ENCODE results near the gene TMEM225B.
"Not testable (repeated sequence)": the region's sequence is repeated elsewhere in the genome, so short reads cannot be mapped to it uniquely, and the experiment has no call there.

The TMEM225B gene

DNA sequence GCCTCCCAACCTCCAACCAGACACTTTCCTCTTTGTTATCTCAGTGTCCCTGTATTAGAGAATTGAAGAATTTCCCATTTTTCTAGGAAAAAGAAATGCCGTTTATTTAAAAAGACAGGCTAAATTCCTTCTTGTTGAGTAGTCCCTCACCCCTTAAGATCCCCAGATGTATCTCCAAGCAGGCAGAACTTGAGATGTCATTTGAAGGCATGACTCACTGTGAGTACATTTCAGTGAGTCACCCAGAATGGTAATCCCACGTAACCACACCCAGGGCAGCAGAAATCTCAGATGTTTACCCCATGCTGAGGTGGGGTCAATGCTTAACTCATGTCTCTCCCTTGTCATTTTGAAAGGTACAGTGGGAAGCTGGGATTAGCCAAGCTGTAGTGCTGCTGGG lies 35.2 kb upstream of the TMEM225B start:
- Mint-ChIP-seq H3K36me3 (peaks cover 27% of the 10 kb centered on the region), H3K27me3 (no peaks in the 10 kb centered on the region), H3K9me3 (no peaks in the 10 kb centered on the region), H3K4me1 (peaks cover 53% of the 10 kb centered on the region), H3K27ac (peak overlapping the region; percentile 98), H3K4me3 (peak overlapping the region; percentile 81)

- peaks cover 50% of the 10 kb centered on the region for H3K4me1 Mint-ChIP-seq
- H3K36me3 Mint-ChIP-seq: peaks cover 25% of the 10 kb centered on the region
- no peaks in the 10 kb centered on the region for H3K9me3 Mint-ChIP-seq
- H3K27ac Mint-ChIP-seq: peak overlapping the region; percentile 70
- H3K4me3 Mint-ChIP-seq: peak overlapping the region; percentile 42
- H3K27me3 Mint-ChIP-seq: no peaks in the 10 kb centered on the region
These were observed 34.4 kb upstream of the TMEM225B start for GRCh38 chr7:99563650-99564049.

GRCh38 chr7:99568770-99569169 lies 29.3 kb upstream of the TMEM225B start:
- not testable (repeated sequence) for H3K27ac Mint-ChIP-seq, H3K4me3 Mint-ChIP-seq, H3K27me3 Mint-ChIP-seq, H3K9me3 Mint-ChIP-seq
- H3K36me3 Mint-ChIP-seq: peaks cover 26% of the 10 kb centered on the region
- peaks cover 15% of the 10 kb centered on the region for H3K4me1 Mint-ChIP-seq

GRCh38 chr7:99571768-99572167 lies 26.3 kb upstream of the TMEM225B start:
- Mint-ChIP-seq H3K36me3 (peaks cover 21% of the 10 kb centered on the region), H3K27me3 (no peaks in the 10 kb centered on the region), H3K9me3 (no peaks in the 10 kb centered on the region), H3K4me1 (no peaks in the 10 kb centered on the region), H3K4me3 (no peak overlapping the region), H3K27ac (no peak overlapping the region)

DNA sequence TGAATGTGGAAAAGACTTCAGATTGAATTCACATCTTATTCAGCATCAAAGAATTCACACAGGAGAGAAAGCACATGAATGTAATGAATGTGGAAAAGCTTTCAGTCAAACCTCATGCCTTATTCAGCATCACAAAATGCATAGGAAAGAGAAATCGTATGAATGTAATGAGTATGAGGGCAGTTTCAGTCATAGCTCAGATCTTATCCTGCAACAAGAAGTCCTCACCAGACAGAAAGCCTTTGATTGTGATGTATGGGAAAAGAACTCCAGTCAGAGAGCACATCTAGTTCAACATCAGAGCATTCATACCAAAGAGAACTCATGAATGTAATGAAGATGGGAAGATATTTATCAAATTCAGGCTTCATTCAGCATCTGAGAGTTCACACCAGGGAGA lies 24.8 kb upstream of the TMEM225B start:
- H3K27me3 Mint-ChIP-seq: no peaks in the 10 kb centered on the region
- H3K27ac Mint-ChIP-seq: no peak overlapping the region

GRCh38 chr7:99576251-99576650 lies 21.8 kb upstream of the TMEM225B start:
- Mint-ChIP-seq H3K9me3 (no peaks in the 10 kb centered on the region), H3K4me1 (peaks cover 15% of the 10 kb centered on the region), H3K27me3 (no peaks in the 10 kb centered on the region), H3K36me3 (peaks cover 19% of the 10 kb centered on the region), H3K27ac (peak overlapping the region; percentile 12), H3K4me3 (no peak overlapping the region)

More for the DNA sequence above, 24.8 kb upstream of the TMEM225B start:
- Mint-ChIP-seq H3K36me3 (peaks cover 21% of the 10 kb centered on the region), H3K9me3 (no peaks in the 10 kb centered on the region), H3K4me3 (no peak overlapping the region), H3K4me1 (no peaks in the 10 kb centered on the region)

- no peaks in the 10 kb centered on the region for H3K9me3 Mint-ChIP-seq
- peak overlapping the region; percentile 41 for H3K27ac Mint-ChIP-seq
- no peaks in the 10 kb centered on the region for H3K27me3 Mint-ChIP-seq
- H3K4me1 Mint-ChIP-seq: peaks cover 16% of the 10 kb centered on the region
- peak overlapping the region; percentile 94 for H3K4me3 Mint-ChIP-seq
- no peaks in the 10 kb centered on the region for H3K36me3 Mint-ChIP-seq
These were observed 18.6 kb upstream of the TMEM225B start for GRCh38 chr7:99579281-99579955.

DNA sequence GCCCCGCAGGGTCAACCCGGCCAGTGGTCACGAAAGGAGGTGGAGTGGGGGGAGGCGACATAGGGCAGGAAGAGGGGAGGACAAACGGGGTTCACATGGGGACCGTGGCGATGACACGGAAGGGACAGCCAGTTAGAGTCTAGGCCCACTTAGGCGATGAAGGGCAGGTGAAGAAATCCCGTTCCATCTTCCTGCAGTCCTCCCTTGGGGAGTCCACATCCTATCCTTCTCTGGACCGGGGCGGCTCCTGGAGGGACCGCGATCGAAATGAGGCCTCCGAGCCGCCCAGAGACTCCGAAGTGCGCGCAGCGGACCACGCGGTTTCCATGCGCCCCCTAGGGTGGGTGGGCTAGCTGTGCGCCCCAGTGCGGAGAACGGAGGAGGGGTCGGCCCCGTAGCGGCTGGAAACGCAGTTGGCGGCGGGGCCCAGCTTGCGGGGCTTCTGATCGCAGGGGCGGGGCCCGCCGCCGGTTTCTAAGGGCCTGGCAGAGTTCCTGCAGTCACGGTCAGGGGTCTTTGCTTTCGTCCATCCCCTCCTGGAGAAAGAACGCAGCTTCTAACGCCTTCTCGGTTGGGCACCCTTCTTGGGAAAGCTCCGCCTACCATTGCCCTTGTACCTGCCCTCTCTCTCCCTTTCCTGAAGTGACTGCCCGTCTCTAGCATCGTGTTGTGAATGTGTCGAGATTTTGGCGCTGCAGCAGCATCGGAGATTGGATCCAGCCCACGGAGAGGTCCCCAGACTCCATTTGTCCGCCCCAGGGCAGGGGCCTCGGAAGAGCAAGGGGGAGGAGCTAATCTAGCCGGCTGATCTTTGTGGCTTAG lies 17.9 kb upstream of the TMEM225B start:
- H3K4me1 Mint-ChIP-seq: peaks cover 16% of the 10 kb centered on the region
- peak overlapping the region; percentile 85 for H3K27ac Mint-ChIP-seq
- no peaks in the 10 kb centered on the region for H3K9me3 Mint-ChIP-seq
- no peaks in the 10 kb centered on the region for H3K27me3 Mint-ChIP-seq
- H3K36me3 Mint-ChIP-seq: no peaks in the 10 kb centered on the region
- H3K4me3 Mint-ChIP-seq: peak overlapping the region; percentile 94

DNA sequence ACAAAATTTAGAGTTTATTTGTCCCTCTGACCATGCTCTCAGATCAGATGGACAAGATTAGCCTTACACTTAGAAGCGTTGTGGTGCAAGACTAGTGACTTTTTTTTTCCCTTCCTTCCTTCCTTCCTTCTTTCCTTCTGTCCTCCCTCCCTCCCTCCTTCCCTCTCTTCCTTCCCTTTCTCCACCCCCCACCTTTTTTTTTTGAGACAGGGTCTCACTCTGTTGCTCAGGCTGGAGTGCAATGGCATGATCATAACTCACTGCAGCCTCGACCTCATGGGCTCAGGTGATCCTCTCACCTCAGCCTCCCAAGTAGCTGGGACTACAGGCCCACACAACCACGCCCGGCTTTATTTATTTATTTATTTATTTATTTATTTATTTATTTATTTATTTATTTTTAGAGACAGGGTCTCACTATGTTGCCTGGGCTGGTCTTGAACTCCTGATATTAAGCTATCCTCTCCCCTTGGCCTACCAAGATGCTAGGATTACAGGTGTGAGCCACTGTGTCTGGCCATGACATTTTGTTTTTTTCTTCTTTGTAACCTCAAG lies 17.2 kb upstream of the TMEM225B start:
- not testable (repeated sequence) for H3K27me3 Mint-ChIP-seq, H3K36me3 Mint-ChIP-seq, H3K9me3 Mint-ChIP-seq
- Mint-ChIP-seq H3K27ac (peak overlapping the region; percentile 85), H3K4me3 (peak overlapping the region; percentile 94), H3K4me1 (peaks cover 16% of the 10 kb centered on the region)

- no peak overlapping the region for H3K27ac Mint-ChIP-seq
- H3K4me3 Mint-ChIP-seq: no peak overlapping the region
- no peaks in the 10 kb centered on the region for H3K4me1 Mint-ChIP-seq
- H3K27me3 Mint-ChIP-seq: no peaks in the 10 kb centered on the region
- H3K36me3 Mint-ChIP-seq: no peaks in the 10 kb centered on the region
- no peaks in the 10 kb centered on the region for H3K9me3 Mint-ChIP-seq
These were observed 9.2 kb upstream of the TMEM225B start for GRCh38 chr7:99588868-99589267.

- no peaks in the 10 kb centered on the region for H3K27me3 Mint-ChIP-seq
- H3K27ac Mint-ChIP-seq: no peak overlapping the region
- H3K9me3 Mint-ChIP-seq: no peaks in the 10 kb centered on the region
- no peaks in the 10 kb centered on the region for H3K36me3 Mint-ChIP-seq
- H3K4me3 Mint-ChIP-seq: no peak overlapping the region
- no peaks in the 10 kb centered on the region for H3K4me1 Mint-ChIP-seq
These were observed 2.9 kb upstream of the TMEM225B start for GRCh38 chr7:99594948-99595745.

DNA sequence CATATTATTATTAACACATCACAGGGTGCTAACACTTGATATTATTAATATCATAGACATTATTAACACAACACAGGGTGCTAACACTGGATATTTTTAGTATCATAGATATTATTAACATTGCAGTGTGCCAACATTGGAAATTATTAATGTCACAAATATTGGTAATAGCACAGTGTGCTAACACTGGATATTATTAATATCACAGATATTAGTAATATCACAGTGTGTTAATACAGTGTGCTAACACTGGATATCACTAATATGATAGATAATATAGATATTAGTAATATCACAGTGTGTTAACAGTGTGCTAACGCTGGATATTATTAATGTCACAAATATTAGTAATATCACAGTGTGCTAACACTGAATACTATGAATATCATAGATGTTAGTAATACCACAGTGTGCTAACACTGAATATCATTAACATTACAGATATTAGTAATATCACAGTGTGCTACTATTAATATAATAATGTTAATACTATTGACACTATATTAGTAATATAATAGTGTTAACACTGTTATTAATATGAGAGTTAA lies 1.6 kb upstream of the TMEM225B start:
- no peak overlapping the region for H3K4me3 Mint-ChIP-seq
- no peaks in the 10 kb centered on the region for H3K27me3 Mint-ChIP-seq
- no peak overlapping the region for H3K27ac Mint-ChIP-seq
- no peaks in the 10 kb centered on the region for H3K9me3 Mint-ChIP-seq
- no peaks in the 10 kb centered on the region for H3K4me1 Mint-ChIP-seq
- no peaks in the 10 kb centered on the region for H3K36me3 Mint-ChIP-seq

- Mint-ChIP-seq H3K27me3 (no peaks in the 10 kb centered on the region), H3K36me3 (no peaks in the 10 kb centered on the region), H3K4me3 (no peak overlapping the region), H3K9me3 (no peaks in the 10 kb centered on the region), H3K27ac (no peak overlapping the region), H3K4me1 (no peaks in the 10 kb centered on the region)
These were observed 1.8 kb downstream of the TMEM225B start for GRCh38 chr7:99599836-99600235.

- H3K27me3 Mint-ChIP-seq: no peaks in the 10 kb centered on the region
- no peaks in the 10 kb centered on the region for H3K36me3 Mint-ChIP-seq
- no peaks in the 10 kb centered on the region for H3K4me1 Mint-ChIP-seq
- H3K4me3 Mint-ChIP-seq: no peak overlapping the region
- no peaks in the 10 kb centered on the region for H3K9me3 Mint-ChIP-seq
- H3K27ac Mint-ChIP-seq: no peak overlapping the region
These were observed 3.7 kb downstream of the TMEM225B start for GRCh38 chr7:99601656-99602310.

DNA sequence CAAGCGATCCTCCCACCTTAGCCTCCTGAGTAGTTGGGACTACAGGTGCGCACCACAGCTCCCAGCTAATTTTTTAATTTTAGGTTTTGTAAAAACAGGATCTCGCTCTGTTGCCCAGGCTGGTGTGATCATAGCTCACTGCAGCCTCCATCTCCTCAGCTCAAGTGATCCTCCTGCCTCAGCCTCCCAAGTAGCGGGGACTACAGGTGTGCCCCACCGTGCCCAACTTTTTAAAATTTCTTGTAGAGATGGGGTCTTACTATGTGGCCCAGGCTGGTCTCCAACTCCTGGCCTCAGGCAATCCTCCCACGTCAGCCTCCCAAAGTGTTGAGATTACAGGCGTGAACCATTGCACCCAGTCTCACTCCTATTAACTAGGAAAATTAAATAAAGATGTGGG lies 7.5 kb downstream of the TMEM225B start:
- H3K27ac Mint-ChIP-seq: no peak overlapping the region
- H3K36me3 Mint-ChIP-seq: no peaks in the 10 kb centered on the region

More for the DNA sequence above, 7.5 kb downstream of the TMEM225B start:
- Mint-ChIP-seq H3K4me3 (no peak overlapping the region), H3K4me1 (no peaks in the 10 kb centered on the region), H3K9me3 (no peaks in the 10 kb centered on the region), H3K27me3 (no peaks in the 10 kb centered on the region)

All from activated naive CD4-positive, alpha-beta T cell treated with anti-CD3 and anti-CD28 coated beads, Interleukin-2, amount 50 U/mL, for 24 hours (primary cell).